ENCODE measurements around the gene SPRN. TPM values are rescaled to one million over a fixed set of nuclear protein-coding genes. Genes with fewer than 3 reads are reported as not detected.

The SPRN gene
- total and polyA plus RNA-seq, 2 experiments from 2014 or later = 0.31 TPM

DNA sequence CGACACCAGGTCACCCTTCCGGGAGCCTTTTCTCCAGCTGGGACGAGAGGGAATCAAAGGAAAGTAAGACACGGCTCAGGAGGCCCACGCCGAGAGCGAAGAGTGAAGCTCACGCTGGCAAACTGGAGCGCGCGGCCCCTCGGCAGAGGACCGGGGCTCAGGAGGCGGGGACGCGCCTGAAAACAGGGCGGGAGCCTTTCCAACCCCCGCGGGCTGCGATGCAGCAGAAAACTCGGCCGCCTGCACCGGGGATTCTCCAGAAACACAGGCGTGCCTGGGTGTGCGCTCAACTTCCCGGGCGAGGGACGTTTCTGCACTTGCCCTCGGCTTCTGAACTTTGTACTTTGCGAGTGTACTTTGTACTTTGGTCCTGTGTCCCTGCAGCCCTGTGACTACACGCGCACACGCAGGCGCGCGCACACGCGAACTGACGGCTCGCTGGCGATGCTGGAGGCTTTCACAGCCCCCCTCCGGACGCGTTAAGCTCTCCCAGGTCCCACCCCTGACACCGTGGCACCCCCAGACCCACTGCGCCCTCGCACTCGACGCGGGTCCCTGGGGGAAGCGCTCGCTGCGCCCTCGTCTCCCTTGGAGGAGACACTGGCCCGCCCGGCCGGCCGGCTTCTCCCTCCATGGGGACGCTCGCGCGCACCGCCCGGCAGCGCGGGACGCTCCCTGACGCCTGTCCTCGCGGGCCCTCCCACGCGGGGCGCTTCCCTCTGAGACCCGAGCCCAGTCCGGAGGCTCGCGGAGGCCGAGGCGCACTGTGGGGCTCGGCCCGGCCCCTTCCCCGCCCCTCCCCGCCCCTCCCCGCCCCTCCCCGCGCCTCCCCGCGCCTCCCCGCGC, 46.0 kb downstream of the SPRN start:
- Histone ChIP-seq H4K20me1 (replicated peaks; ENCODE audit: insufficient read depth) (no peaks in the 10 kb centered on the region; the same call in 1 of the 2 replicates), H3K36me3 (ENCODE audit: insufficient read depth) (no peaks in the 10 kb centered on the region), H3K27me3 (ENCODE audit: insufficient read depth) (peaks cover 60% of the 10 kb centered on the region), H3K4me1 (ENCODE audit: insufficient read depth) (peaks cover 5% of the 10 kb centered on the region; the same call in 1 of the 2 replicates), H2AFZ (peak overlapping the region; percentile 93), H3K9me2 (ENCODE audit: insufficient read depth) (no peaks in the 10 kb centered on the region), H3K79me2 (replicated peaks; ENCODE audit: insufficient read depth) (no peaks in the 10 kb centered on the region), H3K4me3 (peak overlapping the region; percentile 74), H3K4me2 (peak overlapping the region; percentile 96), H3F3A (replicated peaks; ENCODE audit: low read depth) (0 out of 2 replicates have a peak, but pooled peaks cover 3% of the 10 kb centered on the region), H3K27ac (ENCODE audit: low read depth) (no peak overlapping the region)
- DNase-seq (ENCODE audit: low spot score) (peak; percentile 63), ATAC-seq (peak; percentile 35)
- Mint-ChIP-seq H3K4me1 (peaks cover 2% of the 10 kb centered on the region; the same call in 2 of the 3 replicates), H3K36me3 (ENCODE audit: low read depth) (no peaks in the 10 kb centered on the region), H3K9me3 (no peaks in the 10 kb centered on the region; the same call in 2 of the 3 replicates), H3K4me3 (peak overlapping the region; percentile 77), H3K27me3 (ENCODE audit: insufficient read depth, low read depth, poor library complexity) (peaks cover 41% of the 10 kb centered on the region), H3K27ac (no peak overlapping the region)
- TF ChIP-seq POLR2AphosphoS5 (IDR thresholded peaks at IDR 0.05; ENCODE audit: low read depth) (peak; percentile 9; the same call in 1 of the 2 replicates), NANOG (IDR thresholded peaks at IDR 0.05; ENCODE audit: borderline replicate concordance) (no peak)

DNA sequence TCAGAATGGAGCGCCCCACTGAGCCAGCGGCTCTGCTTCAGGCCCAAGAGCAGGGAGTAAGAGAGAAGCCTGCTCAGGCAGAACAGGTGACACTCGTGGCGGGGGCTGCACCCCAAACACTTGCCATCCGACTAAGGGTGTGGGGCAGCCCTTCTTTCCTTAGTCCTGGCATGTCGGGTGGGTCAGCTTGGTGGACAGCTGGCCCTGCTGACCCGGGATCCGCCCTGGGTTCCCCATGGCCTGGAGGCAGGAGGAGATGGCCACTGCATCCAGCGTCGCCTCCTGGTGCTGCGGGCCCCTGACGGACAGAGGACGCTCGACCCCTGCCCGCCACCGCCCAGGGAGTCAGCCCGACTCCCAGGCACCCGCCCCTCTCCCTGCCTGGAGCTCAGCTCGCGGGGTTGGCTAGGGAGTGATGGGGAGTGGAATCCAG, 46.6 kb downstream of the SPRN start:
- Histone ChIP-seq H3K4me3 (peak overlapping the region; percentile 74), H3K27me3 (ENCODE audit: insufficient read depth) (peaks cover 60% of the 10 kb centered on the region), H3K9me2 (ENCODE audit: insufficient read depth) (no peaks in the 10 kb centered on the region), H3K27ac (ENCODE audit: low read depth) (no peak overlapping the region), H4K20me1 (replicated peaks; ENCODE audit: insufficient read depth) (no peaks in the 10 kb centered on the region; the same call in 1 of the 2 replicates), H3K79me2 (replicated peaks; ENCODE audit: insufficient read depth) (no peaks in the 10 kb centered on the region), H3K36me3 (ENCODE audit: insufficient read depth) (no peaks in the 10 kb centered on the region), H2AFZ (peak overlapping the region; percentile 93), H3K4me1 (ENCODE audit: insufficient read depth) (peaks cover 5% of the 10 kb centered on the region; the same call in 1 of the 2 replicates), H3F3A (replicated peaks; ENCODE audit: low read depth) (0 out of 2 replicates have a peak, but pooled peaks cover 3% of the 10 kb centered on the region), H3K4me2 (peak overlapping the region; percentile 96)
- Mint-ChIP-seq H3K36me3 (ENCODE audit: low read depth) (no peaks in the 10 kb centered on the region), H3K4me3 (peak overlapping the region; percentile 77), H3K27me3 (ENCODE audit: insufficient read depth, low read depth, poor library complexity) (peaks cover 41% of the 10 kb centered on the region), H3K27ac (no peak overlapping the region), H3K9me3 (no peaks in the 10 kb centered on the region; the same call in 2 of the 3 replicates), H3K4me1 (peaks cover 2% of the 10 kb centered on the region; the same call in 2 of the 3 replicates)
- DNase-seq (ENCODE audit: low spot score) (no peak), ATAC-seq (peak; percentile 9)
- TF ChIP-seq CTCF (conservative IDR thresholded peaks at IDR 0.05; ENCODE audit: low read depth in 2 of 2) (no peak), EZH2phosphoT487 (IDR thresholded peaks at IDR 0.05; ENCODE audit: unreplicated experiment) (no peak), JUNB (IDR thresholded peaks at IDR 0.05; ENCODE audit: unreplicated experiment) (no peak), EZH2 (IDR thresholded peaks at IDR 0.05; ENCODE audit: low read depth, unreplicated experiment) (no peak), STAT1 (IDR thresholded peaks at IDR 0.05; ENCODE audit: unreplicated experiment) (no peak), ETS1 (IDR thresholded peaks at IDR 0.05) (no peak)
- TF ChIP-seq, protein P1, sequence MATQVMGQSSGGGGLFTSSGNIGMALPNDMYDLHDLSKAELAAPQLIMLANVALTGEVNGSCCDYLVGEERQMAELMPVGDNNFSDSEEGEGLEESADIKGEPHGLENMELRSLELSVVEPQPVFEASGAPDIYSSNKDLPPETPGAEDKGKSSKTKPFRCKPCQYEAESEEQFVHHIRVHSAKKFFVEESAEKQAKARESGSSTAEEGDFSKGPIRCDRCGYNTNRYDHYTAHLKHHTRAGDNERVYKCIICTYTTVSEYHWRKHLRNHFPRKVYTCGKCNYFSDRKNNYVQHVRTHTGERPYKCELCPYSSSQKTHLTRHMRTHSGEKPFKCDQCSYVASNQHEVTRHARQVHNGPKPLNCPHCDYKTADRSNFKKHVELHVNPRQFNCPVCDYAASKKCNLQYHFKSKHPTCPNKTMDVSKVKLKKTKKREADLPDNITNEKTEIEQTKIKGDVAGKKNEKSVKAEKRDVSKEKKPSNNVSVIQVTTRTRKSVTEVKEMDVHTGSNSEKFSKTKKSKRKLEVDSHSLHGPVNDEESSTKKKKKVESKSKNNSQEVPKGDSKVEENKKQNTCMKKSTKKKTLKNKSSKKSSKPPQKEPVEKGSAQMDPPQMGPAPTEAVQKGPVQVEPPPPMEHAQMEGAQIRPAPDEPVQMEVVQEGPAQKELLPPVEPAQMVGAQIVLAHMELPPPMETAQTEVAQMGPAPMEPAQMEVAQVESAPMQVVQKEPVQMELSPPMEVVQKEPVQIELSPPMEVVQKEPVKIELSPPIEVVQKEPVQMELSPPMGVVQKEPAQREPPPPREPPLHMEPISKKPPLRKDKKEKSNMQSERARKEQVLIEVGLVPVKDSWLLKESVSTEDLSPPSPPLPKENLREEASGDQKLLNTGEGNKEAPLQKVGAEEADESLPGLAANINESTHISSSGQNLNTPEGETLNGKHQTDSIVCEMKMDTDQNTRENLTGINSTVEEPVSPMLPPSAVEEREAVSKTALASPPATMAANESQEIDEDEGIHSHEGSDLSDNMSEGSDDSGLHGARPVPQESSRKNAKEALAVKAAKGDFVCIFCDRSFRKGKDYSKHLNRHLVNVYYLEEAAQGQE (IDR thresholded peaks at IDR 0.05; ENCODE audit: unreplicated experiment) = no peak

Measured in GM23338 (cell line).